GM18505 (cell line): ENCODE measurements around the gene TCF4.
"Not testable (repeated sequence)": the region's sequence is repeated elsewhere in the genome, so short reads cannot be mapped to it uniquely, and the experiment has no call there.

Experiments
- ATAC-seq: cut with Tn5 transposase; IDR thresholded peaks from one replicate; pipeline ENCODE4 v1.9.1; 2021; ENCODE audit not compliant: unreplicated experiment
- POLR2A ChIP-seq: IDR thresholded peaks from 4 replicates; pipeline ENCODE4 v1.6.1; 2011; ENCODE audit warnings: borderline replicate concordance; ENCODE audit not compliant: insufficient read depth, insufficient read length; ENCODE audit errors: extremely low read depth

The TCF4 gene

GRCh38 chr18:55475916-55476315, 112.1 kb downstream of the TCF4 start:
- TF ChIP-seq POLR2A = no peak
- no peak for ATAC-seq

DNA sequence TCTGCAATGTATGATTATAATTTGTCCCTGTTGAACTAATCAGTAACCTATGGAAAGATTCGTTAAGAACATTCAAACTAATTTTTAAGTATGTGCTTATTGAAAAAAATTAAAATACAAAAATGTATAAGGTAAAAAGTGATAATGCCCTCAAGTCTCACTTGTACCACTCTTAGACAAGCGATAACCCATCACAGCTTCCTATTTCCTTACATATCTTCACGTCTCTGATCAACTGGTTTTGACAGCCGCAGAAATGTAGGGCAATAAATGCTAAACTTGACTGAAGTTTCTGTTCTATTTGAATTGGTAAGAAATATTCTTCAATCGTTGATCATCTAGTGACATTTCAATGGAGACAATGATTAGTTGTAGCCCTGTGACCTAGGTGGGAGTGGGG, 112.5 kb downstream of the TCF4 start:
- no peak for TF ChIP-seq POLR2A
- no peak for ATAC-seq

GRCh38 chr18:55473560-55473959, 114.4 kb downstream of the TCF4 start:
- no peak for TF ChIP-seq POLR2A
- ATAC-seq = no peak

DNA sequence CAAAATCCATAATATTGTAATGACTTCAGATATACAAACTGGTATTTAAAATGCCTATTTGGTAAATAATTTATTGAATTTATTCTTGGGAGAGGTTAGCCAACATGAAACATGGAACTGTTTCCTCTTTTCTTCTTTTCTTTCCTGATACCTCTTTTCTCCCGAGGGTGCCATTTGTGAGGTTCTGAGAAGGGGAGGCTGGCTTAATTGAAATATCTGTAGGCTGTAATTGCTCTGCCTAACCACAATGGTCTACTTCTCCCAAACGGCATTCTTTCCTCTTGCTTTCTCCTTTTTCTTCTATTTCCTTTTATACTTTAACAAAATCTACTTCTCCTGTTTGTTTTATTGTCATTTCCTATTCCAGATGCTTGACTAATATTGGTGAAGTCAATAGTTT, 114.9 kb downstream of the TCF4 start:
- no peak for TF ChIP-seq POLR2A
- ATAC-seq = no peak

DNA sequence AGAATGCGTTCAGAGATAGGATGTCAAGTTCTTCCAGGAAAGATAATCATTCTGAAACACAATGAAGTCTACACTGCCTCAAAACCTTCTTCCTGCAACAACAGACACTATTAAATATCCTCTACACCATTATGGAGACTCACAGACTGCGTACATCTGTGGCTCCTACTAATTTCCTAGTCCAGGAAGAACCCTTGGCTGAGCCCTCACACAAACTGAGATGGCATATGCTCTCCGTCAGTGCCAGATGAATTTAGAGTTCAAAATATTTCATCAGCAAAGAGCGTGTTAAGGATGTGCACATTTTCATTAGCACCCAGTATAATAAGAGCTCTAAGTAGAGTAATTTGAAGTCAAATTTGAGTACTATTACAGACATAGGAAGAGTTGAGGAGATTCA, 117.2 kb downstream of the TCF4 start:
- ATAC-seq = no peak
- no peak for TF ChIP-seq POLR2A

- ATAC-seq = not testable (repeated sequence)
Observed at GRCh38 chr18:55469134-55469533, 118.9 kb downstream of the TCF4 start.

DNA sequence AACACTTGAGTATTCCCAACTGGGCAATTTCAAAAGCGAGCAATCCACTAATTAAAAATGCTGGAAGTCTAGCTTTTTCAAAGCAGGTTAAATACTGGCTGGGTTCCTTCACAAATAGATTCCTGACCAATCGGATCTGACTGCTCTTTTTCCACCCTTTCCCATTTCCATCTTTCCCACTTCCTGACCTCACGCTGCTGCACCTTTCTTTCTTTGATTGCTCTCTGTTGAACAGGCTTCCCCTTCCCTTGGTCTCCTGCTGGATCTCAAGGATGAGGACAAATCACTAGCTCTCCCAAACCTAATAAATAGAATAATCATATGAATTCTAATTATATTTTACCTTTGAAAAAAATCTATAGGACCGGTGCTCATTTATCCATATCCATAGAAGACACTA, 121.2 kb downstream of the TCF4 start:
- ATAC-seq = no peak
- TF ChIP-seq POLR2A = no peak

DNA sequence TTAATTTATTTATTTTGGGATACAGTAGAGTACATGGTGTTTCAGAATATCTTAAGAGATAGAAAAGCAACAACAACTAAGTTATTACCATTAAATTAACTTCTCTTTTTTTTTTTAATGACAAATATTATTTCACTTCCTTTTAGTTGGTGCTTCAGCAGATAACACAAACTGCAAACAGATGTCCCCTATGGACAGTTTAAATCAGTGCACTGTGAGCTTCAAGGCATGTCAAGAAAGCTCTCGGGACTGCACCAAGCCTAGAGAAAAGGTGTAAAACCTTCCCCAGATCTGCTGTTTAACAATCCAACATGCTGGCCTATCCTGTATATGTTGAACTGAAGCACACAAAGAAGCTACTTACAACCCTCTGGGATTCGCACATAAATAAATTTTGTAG, 122.7 kb downstream of the TCF4 start:
- no peak for TF ChIP-seq POLR2A
- ATAC-seq = no peak

GRCh38 chr18:55464581-55464980, 123.4 kb downstream of the TCF4 start:
- TF ChIP-seq POLR2A = no peak
- ATAC-seq = no peak

GRCh38 chr18:55462652-55463051, 125.3 kb downstream of the TCF4 start:
- no peak for TF ChIP-seq POLR2A
- ATAC-seq = no peak

GRCh38 chr18:55461848-55462247, 126.1 kb downstream of the TCF4 start:
- ATAC-seq = no peak
- TF ChIP-seq POLR2A = no peak

DNA sequence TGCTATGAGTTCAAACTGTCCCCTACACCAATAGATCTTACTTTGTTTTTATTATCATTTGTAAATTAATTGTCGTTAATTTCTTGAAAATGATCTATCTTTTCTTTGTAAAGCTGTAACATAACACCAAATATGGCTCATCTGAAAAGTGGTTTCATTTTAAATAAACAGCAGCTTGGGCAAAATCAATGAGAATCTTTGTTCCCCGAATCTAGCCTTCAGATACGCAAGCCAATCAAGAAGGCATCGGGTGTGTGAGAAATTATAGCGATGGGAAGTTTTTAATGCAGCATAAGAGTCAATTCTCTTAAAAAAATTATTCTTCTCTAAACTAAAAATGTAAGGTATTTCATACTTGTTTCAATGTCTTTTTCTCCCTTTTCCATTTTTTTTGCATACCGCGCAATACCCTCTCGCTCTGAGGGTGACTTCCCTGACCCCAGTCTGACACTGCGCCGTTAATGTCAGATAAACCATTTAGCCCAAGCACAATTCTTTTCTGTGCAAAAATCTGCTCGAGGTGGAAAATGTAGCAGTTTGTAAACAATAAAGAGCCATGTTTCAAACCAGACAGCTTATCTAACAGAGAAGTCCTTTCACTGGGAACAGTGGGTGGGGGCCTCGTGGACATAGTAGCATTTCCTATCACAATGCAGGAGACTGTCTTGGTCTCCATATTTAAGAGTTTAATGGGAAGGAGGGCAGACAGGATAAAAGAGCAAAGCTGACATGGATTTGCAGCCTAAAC, 129.4 kb downstream of the TCF4 start:
- no peak for TF ChIP-seq POLR2A
- ATAC-seq = no peak

- TF ChIP-seq POLR2A = no peak
- ATAC-seq = no peak
Observed at GRCh38 chr18:55457028-55457427, 131.0 kb downstream of the TCF4 start.

GRCh38 chr18:55455938-55456337, 132.1 kb downstream of the TCF4 start:
- ATAC-seq = no peak
- TF ChIP-seq POLR2A = no peak

GRCh38 chr18:55453186-55453585, 134.8 kb downstream of the TCF4 start:
- no peak for ATAC-seq
- no peak for TF ChIP-seq POLR2A
